AG10803 (cell line): ENCODE measurements around the gene GRIK2.

Source experiments
- DNase-seq: peaks from one replicate; pipeline ENCODE4 v3.0.0; 2010; ENCODE audit warnings: low read depth
- H3K4me3 ChIP-seq: 2 replicates; pipeline ENCODE4 v1.5.1; 2011; ENCODE audit warnings: mild to moderate bottlenecking, low read length, control low read depth
- CTCF ChIP-seq: conservative IDR thresholded peaks from 2 replicates; pipeline ENCODE4 v1.5.1; 2011; ENCODE audit warnings: mild to moderate bottlenecking, low read length, control low read depth, inconsistent platforms

GRIK2 gene

GRCh38 chr6:101422251-101422650 is 28.7 kb downstream of the GRIK2 start:
- no peak for DNase-seq
- H3K4me3 ChIP-seq: no peak overlapping the region
- TF ChIP-seq CTCF: no peak

GRCh38 chr6:101422811-101423210 is 29.3 kb downstream of the GRIK2 start:
- no peak for TF ChIP-seq CTCF
- no peak for DNase-seq
- no peak overlapping the region for H3K4me3 ChIP-seq

- no peak overlapping the region for H3K4me3 ChIP-seq
- TF ChIP-seq CTCF: no peak
- peak; percentile 14 for DNase-seq
Measured at GRCh38 chr6:101429270-101429669, 35.8 kb downstream of the GRIK2 start.

GRCh38 chr6:101429845-101430244 is 36.3 kb downstream of the GRIK2 start:
- no peak for TF ChIP-seq CTCF

GRCh38 chr6:101433141-101433540 is 39.6 kb downstream of the GRIK2 start:
- TF ChIP-seq CTCF: no peak
- DNase-seq: no peak
- H3K4me3 ChIP-seq: no peak overlapping the region

More at GRCh38 chr6:101429845-101430244, 36.3 kb downstream of the GRIK2 start:
- no peak overlapping the region for H3K4me3 ChIP-seq
- DNase-seq: no peak

GRCh38 chr6:101434601-101435000 is 41.1 kb downstream of the GRIK2 start:
- DNase-seq: no peak
- TF ChIP-seq CTCF: no peak
- H3K4me3 ChIP-seq: no peak overlapping the region

GRCh38 chr6:101435038-101435437 is 41.5 kb downstream of the GRIK2 start:
- H3K4me3 ChIP-seq: no peak overlapping the region
- no peak for DNase-seq
- TF ChIP-seq CTCF: no peak
